Naive thymus-derived CD8-positive, alpha-beta T cell (primary cell): Measurements from ENCODE around the gene PPM1H. TPM values are rescaled to one million over a fixed set of nuclear protein-coding genes. Genes with fewer than 3 reads are reported as not detected.
A peak's percentile ranks its signal among the peaks of the same experiment; 100 is the strongest.

Experiments
- ATAC-seq, 2 donors: fragments of 150-1000 bp; cut with Tn5 transposase in 1 of 2; sonication (Bioruptor Pico), chemical (Tn5 transposase) in 1 of 2; 1 replicate in 1 of 2; 2 replicates in 1 of 2; pipeline ENCODE4 v1.10.0; 2021; ENCODE audit warnings: mild to moderate bottlenecking in 2 of 2, moderate library complexity in 2 of 2
- POLR2A ChIA-PET: fragments of 350-600 bp; sonication (Branson Sonifier 250); formaldehyde crosslinking; loops from one replicate; lab custom pipeline; 2021; ENCODE audit warnings: antibody characterized with exemption; lab: Charles Lee
- DNase-seq, 10 donors: peaks; one replicate each; pipeline versions ENCODE4 v3.0.0 to v3.0.0-alpha.2; 2020 to 2022
- H3K27ac Mint-ChIP-seq, 10 donors: one replicate each; pipeline ENCODE4 v1.8.0; 2020 to 2022; ENCODE audit warnings: mild to moderate bottlenecking in 10 of 10, mixed read lengths in 10 of 10, moderate library complexity in 4 of 10, inconsistent platforms in 1 of 10
- H3K27me3 Mint-ChIP-seq, 5 donors: one replicate each; pipeline ENCODE4 v1.8.0; 2021 to 2022; ENCODE audit warnings: mixed read lengths in 5 of 5
- H3K36me3 Mint-ChIP-seq, 3 donors: one replicate each; pipeline ENCODE4 v1.8.0; 2020 to 2022; ENCODE audit warnings: mixed read lengths in 3 of 3, mild to moderate bottlenecking in 2 of 3, inconsistent platforms in 1 of 3
- H3K4me1 Mint-ChIP-seq, 4 donors: one replicate each; pipeline ENCODE4 v1.8.0; 2021 to 2022; ENCODE audit warnings: mixed read lengths in 4 of 4
- H3K4me3 Mint-ChIP-seq, 10 donors: one replicate each; pipeline ENCODE4 v1.8.0; 2020 to 2022; ENCODE audit warnings: mild to moderate bottlenecking in 10 of 10, mixed read lengths in 10 of 10, moderate library complexity in 6 of 10, inconsistent platforms in 1 of 10
- H3K9me3 Mint-ChIP-seq, 9 donors: one replicate each; pipeline ENCODE4 v1.8.0; 2020 to 2022; ENCODE audit warnings: mixed read lengths in 9 of 9, mild to moderate bottlenecking in 3 of 9, inconsistent platforms in 1 of 9, moderate library complexity in 1 of 9
- polyA plus RNA-seq, 3 donors: library from polyadenylated mRNA; unstranded; fragments of 300-500 nt; fragmentation: Illumina TruSeq; gene quantifications; one replicate each; pipeline ENCODE4 v1.2.3, GENCODE V29; 2021
- total RNA-seq, 8 experiments: library from RNA in 2 of 8; stranded (reverse) in 2 of 8; gene quantifications; one replicate each; pipeline ENCODE4 v1.2.3 and lab custom pipeline; 2021 to 2026

PPM1H gene
- total and polyA plus RNA-seq, 5 experiments from 2014 or later: not detected

- POLR2A ChIA-PET: no interaction called here
- H3K9me3 Mint-ChIP-seq: no peaks in the 10 kb centered on the region
- H3K4me3 Mint-ChIP-seq: no peak overlapping the region
- H3K36me3 Mint-ChIP-seq: no peaks in the 10 kb centered on the region
- H3K27me3 Mint-ChIP-seq: peaks cover 0 to 2% (median 0%) of the 10 kb centered on the region in 5 donors
- no peak for DNase-seq
- H3K4me1 Mint-ChIP-seq: peaks cover 0 to 8% (median 0%) of the 10 kb centered on the region in 4 donors
- ATAC-seq: no peak
- H3K27ac Mint-ChIP-seq: peak overlapping the region in 1 of 10 donors; percentile 32
Measured at GRCh38 chr12:62806244-62806836, 128.6 kb downstream of the PPM1H start.

- ATAC-seq: no peak
- Mint-ChIP-seq H3K4me1 (peaks cover 0 to 6% (median 0%) of the 10 kb centered on the region in 4 donors), H3K27me3 (peaks cover 0 to 2% (median 0%) of the 10 kb centered on the region in 5 donors), H3K9me3 (no peaks in the 10 kb centered on the region), H3K36me3 (no peaks in the 10 kb centered on the region), H3K27ac (no peak overlapping the region), H3K4me3 (no peak overlapping the region)
- POLR2A ChIA-PET: no interaction called here
- DNase-seq: no peak
Measured at GRCh38 chr12:62805517-62805916, 129.4 kb downstream of the PPM1H start.

DNA sequence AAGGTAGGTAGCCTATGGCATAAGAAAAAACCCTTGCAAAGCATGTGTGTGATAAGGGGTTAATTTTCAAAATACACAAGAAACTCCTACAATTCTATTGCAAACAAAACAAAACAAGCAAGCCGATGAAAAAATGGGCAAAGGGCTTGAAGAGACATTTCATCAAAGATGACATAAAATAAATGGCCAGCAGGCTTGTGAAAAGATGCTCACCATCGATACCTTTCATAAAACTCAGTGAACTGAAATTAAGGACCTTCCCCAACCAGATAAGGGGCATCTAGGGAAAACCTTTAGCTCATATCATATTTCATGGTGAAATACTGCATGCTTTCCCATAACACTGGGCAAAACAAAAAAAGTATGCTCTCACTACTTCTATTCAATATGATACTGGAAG lies 131.2 kb downstream of the PPM1H start:
- Mint-ChIP-seq H3K4me1 (peaks cover 0 to 6% (median 0%) of the 10 kb centered on the region in 4 donors), H3K27me3 (peaks cover 0 to 1% (median 0%) of the 10 kb centered on the region in 5 donors), H3K27ac (no peak overlapping the region), H3K4me3 (no peak overlapping the region), H3K9me3 (no peaks in the 10 kb centered on the region), H3K36me3 (no peaks in the 10 kb centered on the region)
- POLR2A ChIA-PET: interaction anchor here (0.8 kb wide), 1 partner anchor 201 kb away, joined by 3 read pairs; no protein-coding TSS in a partner anchor
- ATAC-seq: no peak
- DNase-seq: no peak

- Mint-ChIP-seq H3K4me1 (peaks cover 0 to 3% (median 0%) of the 10 kb centered on the region in 4 donors), H3K27ac (peak overlapping the region in 1 of 10 donors; percentile 54), H3K4me3 (no peak overlapping the region), H3K36me3 (no peaks in the 10 kb centered on the region), H3K9me3 (no peaks in the 10 kb centered on the region), H3K27me3 (peaks cover 0 to 1% (median 0%) of the 10 kb centered on the region in 5 donors)
- ATAC-seq (no peak), DNase-seq (no peak)
- POLR2A ChIA-PET: no interaction called here
Measured at GRCh38 chr12:62802984-62803383, 132.0 kb downstream of the PPM1H start.

DNA sequence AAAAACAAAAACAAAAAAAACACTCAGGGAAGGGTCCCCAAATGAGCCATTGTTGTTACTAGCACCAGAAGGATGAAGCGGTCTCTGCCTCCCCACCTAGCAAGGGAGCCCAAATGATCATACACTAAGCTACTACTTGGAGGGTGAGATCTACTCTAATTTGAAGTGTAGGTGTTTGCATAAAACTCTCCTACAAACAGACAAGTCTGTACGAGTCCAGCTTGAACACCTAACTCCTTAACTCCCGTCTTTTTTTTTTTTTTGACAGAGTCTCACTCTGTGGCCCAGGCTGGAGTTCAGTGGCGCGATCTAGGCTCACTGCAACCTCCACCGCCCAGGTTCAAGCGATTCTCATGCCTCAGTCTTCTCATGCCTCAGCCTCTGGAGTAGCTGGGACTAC lies 132.6 kb downstream of the PPM1H start:
- no peak overlapping the region for H3K4me3 Mint-ChIP-seq
- DNase-seq (no peak), ATAC-seq (no peak)
- peaks cover 0 to 1% (median 0%) of the 10 kb centered on the region in 5 donors for H3K27me3 Mint-ChIP-seq
- peaks cover 0 to 3% (median 0%) of the 10 kb centered on the region in 4 donors for H3K4me1 Mint-ChIP-seq
- POLR2A ChIA-PET: no interaction called here
- no peaks in the 10 kb centered on the region for H3K9me3 Mint-ChIP-seq
- no peaks in the 10 kb centered on the region for H3K36me3 Mint-ChIP-seq
- H3K27ac Mint-ChIP-seq: no peak overlapping the region

- Mint-ChIP-seq H3K4me3 (no peak overlapping the region), H3K36me3 (no peaks in the 10 kb centered on the region), H3K4me1 (peaks cover 0 to 2% (median 0%) of the 10 kb centered on the region in 4 donors), H3K27me3 (peaks cover 0 to 1% (median 0%) of the 10 kb centered on the region in 5 donors), H3K9me3 (no peaks in the 10 kb centered on the region), H3K27ac (no peak overlapping the region)
- POLR2A ChIA-PET: no interaction called here
- no peak for DNase-seq
- no peak for ATAC-seq
Measured at GRCh38 chr12:62801796-62802195, 133.2 kb downstream of the PPM1H start.

DNA sequence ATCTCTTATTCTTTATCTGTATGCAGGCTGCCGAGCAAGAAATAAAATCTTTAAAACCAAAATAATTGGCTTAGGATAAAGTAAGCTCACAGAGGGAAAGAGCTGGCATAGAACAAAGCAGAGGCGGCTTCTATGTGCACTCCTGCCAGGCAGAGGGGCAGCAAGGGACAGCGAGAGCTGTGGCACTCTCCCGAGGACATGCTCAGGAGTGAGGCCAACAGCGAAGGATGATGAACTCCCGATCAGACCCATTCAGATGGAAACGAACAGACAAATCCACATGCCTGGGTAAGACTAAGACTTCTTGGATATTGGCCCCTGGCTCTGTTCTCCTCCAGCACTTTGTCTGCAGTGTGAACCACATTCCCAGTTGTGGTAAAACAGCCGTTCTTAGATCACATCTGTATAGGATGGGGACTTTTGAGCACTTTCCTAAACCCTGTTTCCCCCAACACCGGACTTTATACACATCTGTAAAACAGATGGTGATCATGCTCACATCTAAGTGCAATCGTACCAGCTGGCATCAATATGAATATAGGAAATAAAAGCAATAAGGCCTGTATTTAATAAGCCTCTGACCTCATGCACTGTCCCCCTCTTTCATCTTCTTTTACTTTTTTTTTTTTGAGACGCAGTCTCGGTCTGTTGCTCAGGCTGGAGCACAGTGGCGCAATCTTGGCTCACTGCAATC lies 134.1 kb downstream of the PPM1H start:
- no peak overlapping the region for H3K4me3 Mint-ChIP-seq
- no peaks in the 10 kb centered on the region for H3K4me1 Mint-ChIP-seq
- no peak overlapping the region for H3K27ac Mint-ChIP-seq
- peaks cover 0 to 1% (median 0%) of the 10 kb centered on the region in 5 donors for H3K27me3 Mint-ChIP-seq
- DNase-seq (no peak), ATAC-seq (no peak)
- POLR2A ChIA-PET: no interaction called here
- H3K36me3 Mint-ChIP-seq: no peaks in the 10 kb centered on the region
- no peaks in the 10 kb centered on the region for H3K9me3 Mint-ChIP-seq

GRCh38 chr12:62799766-62800406 lies 135.1 kb downstream of the PPM1H start:
- no peaks in the 10 kb centered on the region for H3K4me1 Mint-ChIP-seq
- DNase-seq (no peak), ATAC-seq (no peak)
- POLR2A ChIA-PET: interaction anchor here (0.9 kb wide), 1 partner anchor 218 kb away, joined by 3 read pairs; no protein-coding TSS in a partner anchor
- no peaks in the 10 kb centered on the region for H3K9me3 Mint-ChIP-seq
- no peaks in the 10 kb centered on the region for H3K36me3 Mint-ChIP-seq
- no peak overlapping the region for H3K27ac Mint-ChIP-seq
- H3K27me3 Mint-ChIP-seq: peaks cover 0 to 3% (median 0%) of the 10 kb centered on the region in 5 donors
- no peak overlapping the region for H3K4me3 Mint-ChIP-seq

DNA sequence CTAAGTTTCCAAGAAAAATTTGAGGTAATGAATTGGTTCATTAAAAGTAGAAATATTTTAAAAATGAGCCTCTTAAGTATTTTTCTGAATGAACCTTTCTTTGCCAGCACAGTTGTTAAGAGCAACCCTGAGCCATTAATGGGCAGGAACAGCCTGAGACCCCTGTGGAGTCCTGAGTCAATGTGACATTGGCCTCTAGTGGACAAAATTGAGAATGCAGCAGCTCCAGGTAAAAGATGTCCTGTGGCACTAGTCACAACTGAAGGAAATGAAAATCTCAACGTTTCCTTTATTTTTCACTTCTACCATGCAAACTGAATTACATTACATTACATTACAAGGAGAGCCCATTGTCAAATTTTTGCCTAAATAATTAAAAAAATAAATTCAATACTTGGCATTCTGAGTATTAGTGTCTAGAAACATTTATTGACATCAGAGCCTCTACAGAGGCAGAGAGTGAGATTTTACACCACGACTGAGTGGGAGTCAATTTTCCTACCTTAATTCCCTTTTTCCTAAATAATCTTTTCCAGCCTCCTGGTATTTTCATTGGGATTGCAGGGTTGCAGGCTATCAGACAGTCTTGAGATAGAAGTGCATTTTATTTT lies 135.7 kb downstream of the PPM1H start:
- DNase-seq (peak in 9 of 10 donors; percentile 14 to 71 (median 51)), ATAC-seq (peak; percentile 77 to 88)
- POLR2A ChIA-PET: interaction anchor here (0.9 kb wide), 1 partner anchor 217 kb away, joined by 3 read pairs; no protein-coding TSS in a partner anchor
- H3K4me1 Mint-ChIP-seq: no peaks in the 10 kb centered on the region
- H3K36me3 Mint-ChIP-seq: no peaks in the 10 kb centered on the region
- H3K27ac Mint-ChIP-seq: no peak overlapping the region
- H3K4me3 Mint-ChIP-seq: no peak overlapping the region
- H3K27me3 Mint-ChIP-seq: peaks cover 0 to 3% (median 0%) of the 10 kb centered on the region in 5 donors
- H3K9me3 Mint-ChIP-seq: no peaks in the 10 kb centered on the region

DNA sequence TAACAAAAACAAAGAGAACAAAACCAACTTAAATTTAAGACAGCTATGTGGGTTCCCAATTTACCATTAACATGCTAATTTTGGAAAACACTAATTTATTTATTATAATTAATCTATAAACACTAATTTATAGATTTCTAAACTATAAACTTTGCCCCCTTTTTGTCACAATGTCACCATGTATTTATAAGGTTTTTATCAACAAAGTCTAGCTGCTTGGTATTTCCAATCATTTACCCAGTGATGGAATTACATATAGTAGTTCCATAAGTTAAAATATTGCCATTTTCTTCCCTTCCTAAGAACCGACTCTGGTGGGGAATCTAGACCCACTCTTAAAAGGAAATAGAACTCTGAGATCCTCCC lies 140.7 kb downstream of the PPM1H start:
- Mint-ChIP-seq H3K27ac (no peak overlapping the region), H3K4me3 (no peak overlapping the region)

DNA sequence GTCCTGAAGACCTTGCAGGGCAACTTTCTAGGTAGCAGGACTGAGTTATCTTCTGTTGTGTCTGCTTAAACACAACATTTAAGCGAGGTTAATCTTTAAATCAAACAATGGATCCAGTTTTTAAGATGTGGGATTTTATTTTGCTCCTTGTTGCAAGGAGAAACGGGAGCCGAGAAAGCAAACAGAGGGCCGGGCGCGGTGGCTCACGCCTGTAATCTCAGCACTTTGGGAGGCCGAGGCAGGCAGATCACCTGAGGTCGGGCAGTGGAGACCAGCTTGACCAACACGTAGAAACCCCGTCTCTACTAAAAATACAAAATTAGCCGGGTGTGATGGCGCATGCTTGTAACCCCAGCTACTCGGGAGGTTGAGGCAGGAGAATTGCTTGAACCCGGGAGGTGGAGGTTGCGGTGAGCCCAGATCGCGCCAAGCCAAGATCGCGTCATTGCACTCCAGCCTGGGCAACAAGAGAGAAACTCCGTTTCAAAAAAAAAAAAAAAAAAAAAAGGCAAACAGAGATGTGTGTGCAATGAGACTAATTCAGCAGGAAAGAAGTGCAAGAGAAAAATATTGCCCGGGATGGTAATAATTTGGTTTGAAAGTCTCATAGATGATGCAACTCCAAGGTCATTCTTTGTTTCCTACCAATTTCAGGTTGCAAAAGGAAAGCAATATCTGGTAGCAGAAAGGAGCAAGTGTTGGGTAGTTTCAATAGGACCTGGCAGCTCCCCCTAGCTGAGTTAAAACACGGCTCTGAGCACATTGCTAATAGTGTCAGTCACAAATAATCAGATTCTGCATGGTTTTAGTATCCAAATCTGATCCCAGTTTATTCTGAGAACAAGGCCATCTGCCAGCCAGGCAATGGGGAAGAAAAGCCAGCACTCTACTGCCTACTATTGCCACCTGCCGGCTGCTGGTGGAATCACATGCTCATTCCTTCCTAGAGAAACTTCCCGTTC lies 141.4 kb downstream of the PPM1H start:
- Mint-ChIP-seq H3K9me3 (no peaks in the 10 kb centered on the region), H3K27ac (peak overlapping the region in 1 of 10 donors; percentile 31), H3K4me1 (peaks cover 0 to 1% (median 0%) of the 10 kb centered on the region in 4 donors), H3K27me3 (peaks cover 0 to 3% (median 0%) of the 10 kb centered on the region in 5 donors), H3K4me3 (no peak overlapping the region), H3K36me3 (no peaks in the 10 kb centered on the region)
- POLR2A ChIA-PET: interaction anchor here (0.7 to 1.0 kb wide), 2 partner anchors 191 to 203 kb away, joined by 3 to 4 read pairs; no protein-coding TSS in a partner anchor
- DNase-seq (peak; percentile 33 to 80 (median 66)), ATAC-seq (peak; percentile 36 to 63)

More for the DNA sequence above, 140.7 kb downstream of the PPM1H start:
- H3K27me3 Mint-ChIP-seq: peaks cover 0 to 3% (median 0%) of the 10 kb centered on the region in 5 donors
- H3K9me3 Mint-ChIP-seq: no peaks in the 10 kb centered on the region
- H3K36me3 Mint-ChIP-seq: no peaks in the 10 kb centered on the region
- DNase-seq: no peak
- H3K4me1 Mint-ChIP-seq: peaks cover 0 to 1% (median 0%) of the 10 kb centered on the region in 4 donors
- ATAC-seq: no peak
- POLR2A ChIA-PET: interaction anchor here (0.7 to 1.0 kb wide), 2 partner anchors 191 to 203 kb away, joined by 3 to 4 read pairs; no protein-coding TSS in a partner anchor
